ENCODE results near the gene KRT1.

DNA sequence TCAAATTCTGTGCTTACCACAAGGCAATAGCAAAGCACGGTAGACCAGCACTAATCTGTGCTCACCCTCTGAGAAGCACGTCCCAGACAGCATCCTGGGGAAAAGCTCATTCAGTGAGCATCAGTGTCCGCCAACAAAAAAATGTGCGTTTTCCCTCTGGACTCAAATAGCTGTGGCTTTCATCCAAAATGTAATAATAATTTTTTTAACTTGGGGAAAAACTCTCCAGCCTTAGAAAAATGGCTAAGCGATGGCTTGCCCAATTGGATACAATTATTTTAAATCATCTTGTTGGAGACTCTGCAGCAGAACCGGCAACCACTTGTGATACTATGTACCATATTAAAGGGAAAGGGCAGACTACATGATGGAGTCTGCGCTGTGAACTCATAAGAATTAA lies 24.3 kb upstream of the KRT1 start:
- TF ChIP-seq, protein P1, sequence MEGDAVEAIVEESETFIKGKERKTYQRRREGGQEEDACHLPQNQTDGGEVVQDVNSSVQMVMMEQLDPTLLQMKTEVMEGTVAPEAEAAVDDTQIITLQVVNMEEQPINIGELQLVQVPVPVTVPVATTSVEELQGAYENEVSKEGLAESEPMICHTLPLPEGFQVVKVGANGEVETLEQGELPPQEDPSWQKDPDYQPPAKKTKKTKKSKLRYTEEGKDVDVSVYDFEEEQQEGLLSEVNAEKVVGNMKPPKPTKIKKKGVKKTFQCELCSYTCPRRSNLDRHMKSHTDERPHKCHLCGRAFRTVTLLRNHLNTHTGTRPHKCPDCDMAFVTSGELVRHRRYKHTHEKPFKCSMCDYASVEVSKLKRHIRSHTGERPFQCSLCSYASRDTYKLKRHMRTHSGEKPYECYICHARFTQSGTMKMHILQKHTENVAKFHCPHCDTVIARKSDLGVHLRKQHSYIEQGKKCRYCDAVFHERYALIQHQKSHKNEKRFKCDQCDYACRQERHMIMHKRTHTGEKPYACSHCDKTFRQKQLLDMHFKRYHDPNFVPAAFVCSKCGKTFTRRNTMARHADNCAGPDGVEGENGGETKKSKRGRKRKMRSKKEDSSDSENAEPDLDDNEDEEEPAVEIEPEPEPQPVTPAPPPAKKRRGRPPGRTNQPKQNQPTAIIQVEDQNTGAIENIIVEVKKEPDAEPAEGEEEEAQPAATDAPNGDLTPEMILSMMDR (IDR thresholded peaks at IDR 0.05) = no peak
- no peak for TF ChIP-seq EP300 (IDR thresholded peaks at IDR 0.05)
